Vagina (tissue), 2 donors: ENCODE data around the gene GASK1B.

Experiments used
- CTCF ChIP-seq, 3 experiments: fragments of 450-650 bp in 2 of 3; fragments of 200-600 bp in 1 of 3; sonication (generic) in 1 of 3; IDR thresholded peaks; one replicate each; pipeline ENCODE4 v1.5.1; 2017 to 2019; ENCODE audit warnings: antibody characterized with exemption in 3 of 3, mild to moderate bottlenecking in 2 of 3, moderate library complexity in 2 of 3
- POLR2A ChIP-seq, 2 donors: fragments of 450-650 bp; IDR thresholded peaks; one replicate each; pipeline ENCODE4 v1.6.1; 2017; ENCODE audit warnings: antibody characterized with exemption in 2 of 2, mild to moderate bottlenecking in 2 of 2, moderate library complexity in 2 of 2
- POLR2AphosphoS5 ChIP-seq, 2 donors: sonication (generic); formaldehyde crosslinking; IDR thresholded peaks; one replicate each; pipeline ENCODE4 v1.9.0; 2017; ENCODE audit warnings: antibody characterized with exemption in 2 of 2, mild to moderate bottlenecking in 2 of 2, low read depth in 1 of 2; ENCODE audit not compliant: insufficient read depth in 1 of 2

DNA sequence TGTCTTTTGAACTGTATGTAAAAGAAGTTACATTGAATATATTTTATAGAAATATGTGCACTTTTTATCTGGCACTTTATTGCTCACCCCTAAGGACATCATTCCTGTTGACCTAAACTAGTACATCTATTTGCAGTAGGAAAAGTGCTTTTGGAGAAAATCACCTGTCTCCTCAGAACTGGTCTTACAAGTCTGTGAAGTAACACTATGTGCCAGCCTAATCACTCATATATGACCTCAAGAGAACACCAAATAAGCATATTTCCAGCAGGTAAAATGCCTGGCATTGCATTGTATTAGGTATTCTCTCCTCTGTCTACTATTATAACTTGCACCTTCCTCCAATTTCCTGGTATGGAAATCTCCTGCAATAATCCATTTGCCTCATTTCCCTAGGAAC, 4.0 kb upstream of the GASK1B start:
- TF ChIP-seq CTCF (IDR thresholded peaks at IDR 0.05), result no peak
- TF ChIP-seq POLR2A (IDR thresholded peaks at IDR 0.05), result no peak
- no peak for TF ChIP-seq POLR2AphosphoS5 (IDR thresholded peaks at IDR 0.05; ENCODE audit: insufficient read depth in 1 of 2, low read depth in 1 of 2)
